Peyer's patch (tissue), 4 donors: ENCODE results near the gene GTF2H3. TPM values are rescaled to one million over a fixed set of nuclear protein-coding genes. Genes with fewer than 3 reads are reported as not detected.

Experiments
- DNase-seq, 3 donors: peaks; one replicate each; pipeline ENCODE4 v3.0.0-alpha.2; 2017 to 2019
- H3K27ac ChIP-seq, 4 donors: fragments of 200-600 bp; sonication (generic); one replicate each; pipeline ENCODE4 v1.5.1; 2016 to 2019
- H3K27me3 ChIP-seq, 2 donors: fragments of 200-600 bp; sonication (generic); one replicate each; pipeline ENCODE4 v1.5.1; 2019
- H3K36me3 ChIP-seq, 3 donors: fragments of 200-600 bp; sonication (generic); one replicate each; pipeline ENCODE4 v1.5.1; 2016 to 2019
- H3K4me1 ChIP-seq, 4 donors: fragments of 200-600 bp; sonication (generic); one replicate each; pipeline ENCODE4 v1.5.1; 2016 to 2019
- H3K4me3 ChIP-seq, 4 donors: fragments of 200-600 bp; sonication (generic); 1 replicate in 3 of 4; 2 replicates in 1 of 4; pipeline ENCODE4 v1.5.1; 2016 to 2019; ENCODE audit warnings: mild to moderate bottlenecking in 1 of 4
- H3K9me3 ChIP-seq, 4 donors: fragments of 200-600 bp; sonication (generic); one replicate each; pipeline ENCODE4 v1.5.1; 2016 to 2019; ENCODE audit warnings: mild to moderate bottlenecking in 1 of 4
- CTCF ChIP-seq, 6 experiments: fragments of 450-650 bp in 4 of 6; fragments of 200-600 bp in 2 of 6; sonication (generic) in 1 of 6; IDR thresholded peaks; one replicate each; pipeline ENCODE4 v1.5.1; 2017 to 2019; ENCODE audit warnings: antibody characterized with exemption in 6 of 6, mild to moderate bottlenecking in 3 of 6, moderate library complexity in 1 of 6
- POLR2A ChIP-seq, 2 donors: fragments of 450-650 bp; IDR thresholded peaks; one replicate each; pipeline ENCODE4 v1.5.1; 2017; ENCODE audit warnings: antibody characterized with exemption in 2 of 2, mild to moderate bottlenecking in 2 of 2, moderate library complexity in 2 of 2
- total RNA-seq, 4 donors: library from RNA; depleted of rRNA; stranded (reverse); fragments of >200 nt; gene quantifications; one replicate each; pipeline ENCODE4 v1.1.0, GENCODE V29; 2016

The GTF2H3 gene
- total RNA-seq, 4 donors from 2014 or later: 11.1 to 25.6 (median 15.5) TPM

GRCh38 chr12:123648401-123648800, 14.8 kb downstream of the GTF2H3 start:
- no peaks in the 10 kb centered on the region for H3K27me3 ChIP-seq
- no peaks in the 10 kb centered on the region for H3K4me1 ChIP-seq
- no peaks in the 10 kb centered on the region for H3K9me3 ChIP-seq
- TF ChIP-seq POLR2A (IDR thresholded peaks at IDR 0.05) (no peak), CTCF (IDR thresholded peaks at IDR 0.05) (no peak)
- no peak for DNase-seq
- no peak overlapping the region for H3K4me3 ChIP-seq
- H3K36me3 ChIP-seq: peaks cover 0 to 62% (median 0%) of the 10 kb centered on the region in 3 donors
- H3K27ac ChIP-seq: no peak overlapping the region

GRCh38 chr12:123654129-123654701, 20.6 kb downstream of the GTF2H3 start:
- TF ChIP-seq POLR2A (IDR thresholded peaks at IDR 0.05): no peak
- DNase-seq: no peak
- Histone ChIP-seq H3K4me3 (no peak overlapping the region), H3K4me1 (no peaks in the 10 kb centered on the region), H3K27ac (no peak overlapping the region), H3K36me3 (peaks cover 0 to 52% (median 0%) of the 10 kb centered on the region in 3 donors), H3K9me3 (no peaks in the 10 kb centered on the region), H3K27me3 (no peaks in the 10 kb centered on the region)

- no peak for TF ChIP-seq CTCF (IDR thresholded peaks at IDR 0.05)
- no peak for TF ChIP-seq POLR2A (IDR thresholded peaks at IDR 0.05)
- DNase-seq: peak in 2 of 3 donors; percentile 49 to 56
- peaks cover 0 to 50% (median 0%) of the 10 kb centered on the region in 3 donors for H3K36me3 ChIP-seq
- no peaks in the 10 kb centered on the region for H3K4me1 ChIP-seq
- H3K27me3 ChIP-seq: no peaks in the 10 kb centered on the region
- H3K27ac ChIP-seq: no peak overlapping the region
- no peak overlapping the region for H3K4me3 ChIP-seq
- no peaks in the 10 kb centered on the region for H3K9me3 ChIP-seq
Measured at GRCh38 chr12:123655420-123655819, 21.8 kb downstream of the GTF2H3 start.

- Histone ChIP-seq H3K4me3 (no peak overlapping the region), H3K4me1 (no peaks in the 10 kb centered on the region), H3K27me3 (no peaks in the 10 kb centered on the region), H3K27ac (no peak overlapping the region), H3K36me3 (peaks cover 0 to 40% (median 0%) of the 10 kb centered on the region in 3 donors), H3K9me3 (no peaks in the 10 kb centered on the region)
- DNase-seq: no peak
- TF ChIP-seq CTCF (IDR thresholded peaks at IDR 0.05) (no peak), POLR2A (IDR thresholded peaks at IDR 0.05) (no peak)
Measured at GRCh38 chr12:123656392-123656791, 22.8 kb downstream of the GTF2H3 start.

GRCh38 chr12:123657211-123657610, 23.6 kb downstream of the GTF2H3 start:
- H3K27me3 ChIP-seq: no peaks in the 10 kb centered on the region

More at GRCh38 chr12:123657211-123657610, 23.6 kb downstream of the GTF2H3 start:
- Histone ChIP-seq H3K9me3 (no peaks in the 10 kb centered on the region), H3K4me1 (no peaks in the 10 kb centered on the region), H3K27ac (no peak overlapping the region), H3K4me3 (no peak overlapping the region), H3K36me3 (peaks cover 0 to 37% (median 0%) of the 10 kb centered on the region in 3 donors)
- no peak for TF ChIP-seq POLR2A (IDR thresholded peaks at IDR 0.05)
- no peak for TF ChIP-seq CTCF (IDR thresholded peaks at IDR 0.05)
- DNase-seq: no peak
